Measurements from ENCODE around the gene ZNF106.

The ZNF106 gene

DNA sequence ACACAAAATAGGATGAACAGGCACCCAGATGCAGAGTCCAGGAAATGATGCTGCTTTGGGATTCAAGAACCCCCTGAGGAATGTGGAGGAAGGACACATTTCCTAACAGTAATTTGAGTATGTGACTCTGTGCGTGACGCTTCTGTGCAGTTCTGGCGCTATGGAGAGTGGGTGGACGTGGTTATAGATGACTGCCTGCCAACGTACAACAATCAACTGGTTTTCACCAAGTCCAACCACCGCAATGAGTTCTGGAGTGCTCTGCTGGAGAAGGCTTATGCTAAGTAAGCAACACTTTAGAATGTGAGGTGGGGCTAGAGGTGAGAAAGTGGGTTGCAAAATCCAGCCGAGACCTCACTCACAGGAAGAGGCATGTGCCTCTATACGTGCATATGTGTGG is 103.3 kb downstream of the ZNF106 start:
- CTCF ChIA-PET, result no interaction called here
- TF ChIP-seq L3MBTL2 (conservative IDR thresholded peaks at IDR 0.05), result no peak
- no peak for TF ChIP-seq FOXA1 (IDR thresholded peaks at IDR 0.05)
- no peak for TF ChIP-seq LEF1 (IDR thresholded peaks at IDR 0.05; ENCODE audit: borderline replicate concordance)
- TF ChIP-seq FOXK2 (IDR thresholded peaks at IDR 0.05), result no peak
- TF ChIP-seq, protein P1, sequence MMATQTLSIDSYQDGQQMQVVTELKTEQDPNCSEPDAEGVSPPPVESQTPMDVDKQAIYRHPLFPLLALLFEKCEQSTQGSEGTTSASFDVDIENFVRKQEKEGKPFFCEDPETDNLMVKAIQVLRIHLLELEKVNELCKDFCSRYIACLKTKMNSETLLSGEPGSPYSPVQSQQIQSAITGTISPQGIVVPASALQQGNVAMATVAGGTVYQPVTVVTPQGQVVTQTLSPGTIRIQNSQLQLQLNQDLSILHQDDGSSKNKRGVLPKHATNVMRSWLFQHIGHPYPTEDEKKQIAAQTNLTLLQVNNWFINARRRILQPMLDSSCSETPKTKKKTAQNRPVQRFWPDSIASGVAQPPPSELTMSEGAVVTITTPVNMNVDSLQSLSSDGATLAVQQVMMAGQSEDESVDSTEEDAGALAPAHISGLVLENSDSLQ (IDR thresholded peaks at IDR 0.05), result no peak
- no peak for TF ChIP-seq CTBP1 (IDR thresholded peaks at IDR 0.05; ENCODE audit: borderline replicate concordance)
- TF ChIP-seq HDGF (IDR thresholded peaks at IDR 0.05; ENCODE audit: borderline replicate concordance), result no peak
- no peak for TF ChIP-seq NFRKB (IDR thresholded peaks at IDR 0.05)
- no peak for TF ChIP-seq ELF4 (IDR thresholded peaks at IDR 0.05)
- TF ChIP-seq ZNF384 (IDR thresholded peaks at IDR 0.05), result no peak
- no peak for TF ChIP-seq SUZ12 (IDR thresholded peaks at IDR 0.05)
- TF ChIP-seq FOXM1 (IDR thresholded peaks at IDR 0.05; ENCODE audit: borderline replicate concordance), result no peak
- no peak for TF ChIP-seq TARDBP (IDR thresholded peaks at IDR 0.05)
- TF ChIP-seq ARNT (IDR thresholded peaks at IDR 0.05), result no peak
- no peak for TF ChIP-seq SP1 (IDR thresholded peaks at IDR 0.05)
- TF ChIP-seq BHLHE40 (IDR thresholded peaks at IDR 0.05; ENCODE audit: borderline replicate concordance), result no peak
- DNase-seq (ENCODE audit: extremely low spot score), result no peak
- POLR2A ChIA-PET, result no interaction called here

DNA sequence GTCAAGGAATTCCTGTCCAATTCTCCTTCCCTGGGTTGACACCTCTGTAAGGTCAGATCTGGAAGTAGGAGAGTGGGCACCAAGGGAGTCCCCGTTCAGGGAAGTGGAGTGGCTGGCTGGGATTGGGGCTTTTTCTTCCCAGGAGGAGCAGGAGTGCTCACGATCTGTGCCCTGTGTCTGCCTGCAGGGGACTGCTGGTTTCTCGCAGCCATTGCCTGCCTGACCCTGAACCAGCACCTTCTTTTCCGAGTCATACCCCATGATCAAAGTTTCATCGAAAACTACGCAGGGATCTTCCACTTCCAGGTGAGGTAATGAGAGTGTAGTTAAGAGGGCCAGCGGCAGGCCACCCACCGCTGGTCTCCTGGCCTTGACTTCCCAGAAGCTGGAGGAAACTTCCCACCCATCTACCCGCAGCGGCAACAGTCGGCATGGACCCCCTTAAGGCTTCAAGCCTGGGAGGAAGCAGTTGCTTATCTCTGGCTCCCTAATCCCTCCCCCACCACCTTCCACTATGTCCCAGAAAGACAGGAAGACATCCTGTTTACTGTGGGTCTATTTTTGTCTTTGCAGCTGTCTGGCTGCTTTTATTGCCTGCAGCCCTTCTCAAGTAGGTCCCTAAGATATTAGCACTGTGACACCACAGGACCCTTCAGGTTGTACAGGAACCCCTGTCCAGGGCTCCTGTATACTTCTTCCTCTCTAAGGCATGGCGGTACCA is 104.8 kb downstream of the ZNF106 start:
- no peak for TF ChIP-seq LEF1 (IDR thresholded peaks at IDR 0.05; ENCODE audit: borderline replicate concordance)
- TF ChIP-seq CTBP1 (IDR thresholded peaks at IDR 0.05; ENCODE audit: borderline replicate concordance), result no peak
- no peak for TF ChIP-seq ZNF384 (IDR thresholded peaks at IDR 0.05)
- TF ChIP-seq BHLHE40 (IDR thresholded peaks at IDR 0.05; ENCODE audit: borderline replicate concordance), result no peak
- TF ChIP-seq HDGF (IDR thresholded peaks at IDR 0.05; ENCODE audit: borderline replicate concordance), result no peak
- no peak for TF ChIP-seq ELF4 (IDR thresholded peaks at IDR 0.05)

DNA sequence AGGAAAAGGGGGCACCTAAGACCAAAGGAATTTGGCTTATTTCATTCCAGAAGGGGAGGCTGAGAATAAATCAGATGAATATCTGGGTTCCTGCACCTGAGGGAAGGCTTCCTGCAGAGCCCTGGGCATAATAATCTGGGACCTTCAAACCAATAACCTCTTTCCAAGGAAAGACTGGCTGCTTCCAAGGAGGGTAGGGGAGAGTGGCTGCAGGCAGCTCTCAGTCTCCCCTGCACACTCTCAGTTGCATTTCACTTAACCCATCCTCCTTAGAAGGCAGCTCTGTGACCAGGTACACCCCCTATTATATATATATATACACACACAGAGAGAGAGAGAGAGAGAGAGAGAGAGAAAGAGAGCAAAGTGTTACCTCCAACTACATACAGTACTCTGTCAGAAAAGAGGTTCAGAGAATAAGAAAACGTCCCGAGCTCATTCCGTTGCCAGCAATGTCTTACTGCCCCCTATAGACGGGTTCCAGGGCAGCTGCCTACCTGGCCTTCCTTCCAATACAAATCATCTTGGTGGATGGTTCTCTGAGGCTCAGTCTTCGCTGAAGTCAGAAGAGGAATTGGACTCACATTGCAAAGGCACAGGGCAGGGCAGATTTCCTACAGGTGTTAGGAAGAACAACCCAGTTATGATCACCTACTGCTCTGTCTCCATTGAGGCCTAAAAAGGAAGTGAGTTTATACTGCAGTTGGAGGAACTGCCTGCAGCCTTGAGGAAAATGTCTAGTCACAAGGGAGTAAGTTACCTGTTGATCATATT is 105.5 kb downstream of the ZNF106 start:
- CTCF ChIA-PET, result interaction anchor here (0.7 to 1.6 kb wide), 6 partner anchors 9 to 356 kb away, joined by 3 to 9 read pairs (median 4); no protein-coding TSS in a partner anchor
- TF ChIP-seq FOXA1 (IDR thresholded peaks at IDR 0.05) (no peak), FOXK2 (IDR thresholded peaks at IDR 0.05) (no peak), ELF4 (IDR thresholded peaks at IDR 0.05) (no peak), LEF1 (IDR thresholded peaks at IDR 0.05; ENCODE audit: borderline replicate concordance) (no peak), SUZ12 (IDR thresholded peaks at IDR 0.05) (no peak), ARNT (IDR thresholded peaks at IDR 0.05) (no peak), HDGF (IDR thresholded peaks at IDR 0.05; ENCODE audit: borderline replicate concordance) (no peak), TARDBP (IDR thresholded peaks at IDR 0.05) (no peak), BHLHE40 (IDR thresholded peaks at IDR 0.05; ENCODE audit: borderline replicate concordance) (no peak), CTBP1 (IDR thresholded peaks at IDR 0.05; ENCODE audit: borderline replicate concordance) (no peak), SP1 (IDR thresholded peaks at IDR 0.05) (no peak), FOXM1 (IDR thresholded peaks at IDR 0.05; ENCODE audit: borderline replicate concordance) (no peak)
- POLR2A ChIA-PET, result interaction anchor here (1.1 kb wide), 1 partner anchor 177 kb away, joined by 5 read pairs; the partner anchor contains the start of gene VPS39
- peak; percentile 58 for DNase-seq (ENCODE audit: extremely low spot score)

More for the DNA sequence above, 104.8 kb downstream of the ZNF106 start:
- no peak for DNase-seq (ENCODE audit: extremely low spot score)
- POLR2A ChIA-PET, result interaction anchor here (0.5 to 1.1 kb wide), 2 partner anchors 178 to 276 kb away, joined by 3 to 5 read pairs; partner anchors contain the start of gene VPS39
- CTCF ChIA-PET, result interaction anchor here (0.7 to 1.6 kb wide), 3 partner anchors 9 to 121 kb away, joined by 3 to 9 read pairs (median 6); no protein-coding TSS in a partner anchor

DNA sequence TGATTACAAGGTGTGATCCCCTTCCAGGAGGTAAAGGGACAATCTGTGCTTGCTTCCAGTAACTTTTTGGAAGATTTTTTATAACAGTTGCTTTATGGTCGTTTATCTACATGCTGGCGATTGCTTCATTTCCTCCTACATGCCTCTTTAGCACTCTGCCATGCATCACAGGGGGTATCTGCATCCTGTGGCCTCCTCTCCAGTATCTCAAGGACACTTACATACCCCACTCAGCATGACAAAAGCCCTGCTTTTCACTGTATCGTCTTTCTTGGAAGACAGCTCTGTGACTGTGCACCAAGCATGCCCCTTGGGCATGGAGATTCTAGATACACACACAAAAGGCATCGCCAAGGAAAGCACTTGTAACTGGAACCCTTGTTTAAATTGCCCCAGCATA is 106.3 kb downstream of the ZNF106 start:
- ChIA-PET POLR2A (no interaction called here), CTCF (interaction anchor here (0.7 to 1.6 kb wide), 5 partner anchors 10 to 356 kb away, joined by 3 to 9 read pairs (median 4); no protein-coding TSS in a partner anchor)

DNA sequence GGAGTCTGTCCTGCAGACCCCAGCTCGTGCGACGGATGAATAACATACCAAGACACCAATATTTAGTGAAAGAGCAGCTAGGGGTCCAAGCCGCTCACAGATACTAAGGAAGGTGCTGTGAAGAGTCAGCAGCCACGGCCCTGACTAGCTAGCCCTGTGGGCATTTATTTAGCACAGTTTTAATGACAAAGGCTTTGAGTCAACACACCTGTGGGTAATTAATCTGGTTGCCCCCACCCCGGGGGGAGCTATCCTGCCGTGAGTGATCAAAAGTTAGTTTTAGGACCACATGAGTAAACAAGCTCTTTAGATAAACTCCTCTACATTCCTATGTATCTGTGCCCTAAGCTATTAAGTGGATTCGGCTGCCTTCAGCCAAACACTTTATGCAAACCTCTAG is 112.9 kb downstream of the ZNF106 start:
- DNase-seq (ENCODE audit: extremely low spot score), result no peak
- CTCF ChIA-PET, result interaction anchor here (0.6 kb wide), 2 partner anchors 171 to 599 kb away, joined by 3 to 5 read pairs; no protein-coding TSS in a partner anchor
- no peak for TF ChIP-seq FOXK2 (IDR thresholded peaks at IDR 0.05)
- TF ChIP-seq BHLHE40 (IDR thresholded peaks at IDR 0.05; ENCODE audit: borderline replicate concordance), result no peak
- TF ChIP-seq HDGF (IDR thresholded peaks at IDR 0.05; ENCODE audit: borderline replicate concordance), result no peak
- no peak for TF ChIP-seq ELF4 (IDR thresholded peaks at IDR 0.05)
- no peak for TF ChIP-seq SUZ12 (IDR thresholded peaks at IDR 0.05)
- POLR2A ChIA-PET, result no interaction called here

More for the DNA sequence above, 106.3 kb downstream of the ZNF106 start:
- DNase-seq (ENCODE audit: extremely low spot score), result no peak
- TF ChIP-seq ELF4 (IDR thresholded peaks at IDR 0.05) (no peak), FOXM1 (IDR thresholded peaks at IDR 0.05; ENCODE audit: borderline replicate concordance) (no peak), LEF1 (IDR thresholded peaks at IDR 0.05; ENCODE audit: borderline replicate concordance) (no peak), CTBP1 (IDR thresholded peaks at IDR 0.05; ENCODE audit: borderline replicate concordance) (no peak), ZNF384 (IDR thresholded peaks at IDR 0.05) (no peak), L3MBTL2 (conservative IDR thresholded peaks at IDR 0.05) (no peak), FOXK2 (IDR thresholded peaks at IDR 0.05) (no peak), TARDBP (IDR thresholded peaks at IDR 0.05) (no peak), SP1 (IDR thresholded peaks at IDR 0.05) (no peak)
- TF ChIP-seq, protein P1 (IDR thresholded peaks at IDR 0.05), result no peak

DNA sequence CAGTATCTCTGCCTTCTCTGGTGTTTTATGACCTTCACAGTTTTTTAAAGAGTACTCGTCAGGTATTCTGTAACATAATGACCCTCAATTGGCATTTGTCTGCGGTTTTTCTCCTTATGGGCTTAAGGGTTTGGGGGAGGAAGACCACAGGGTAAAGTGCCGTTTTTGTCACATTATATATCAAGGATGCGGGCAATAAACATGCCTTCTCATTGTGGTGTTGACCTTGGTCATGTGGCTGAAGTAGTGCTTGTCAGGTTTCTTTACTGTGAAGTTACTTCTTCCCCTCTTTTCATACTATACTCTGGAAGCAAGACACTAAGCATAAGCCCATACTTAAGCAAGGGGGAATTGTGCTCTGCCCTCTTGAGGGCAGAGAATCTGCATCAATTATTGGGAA is 115.0 kb downstream of the ZNF106 start:
- POLR2A ChIA-PET, result no interaction called here
- CTCF ChIA-PET, result interaction anchor here (1.5 kb wide), 1 partner anchor 9 kb away, joined by 6 read pairs; no protein-coding TSS in a partner anchor

More for the DNA sequence above, 115.0 kb downstream of the ZNF106 start:
- no peak for DNase-seq (ENCODE audit: extremely low spot score)
- TF ChIP-seq TARDBP (IDR thresholded peaks at IDR 0.05) (no peak), L3MBTL2 (conservative IDR thresholded peaks at IDR 0.05) (no peak), FOXA1 (IDR thresholded peaks at IDR 0.05) (no peak), ARNT (IDR thresholded peaks at IDR 0.05) (no peak), CTBP1 (IDR thresholded peaks at IDR 0.05; ENCODE audit: borderline replicate concordance) (no peak), NFRKB (IDR thresholded peaks at IDR 0.05) (no peak), ZNF384 (IDR thresholded peaks at IDR 0.05) (no peak), SP1 (IDR thresholded peaks at IDR 0.05) (no peak), FOXK2 (IDR thresholded peaks at IDR 0.05) (no peak), ELF4 (IDR thresholded peaks at IDR 0.05) (no peak), BHLHE40 (IDR thresholded peaks at IDR 0.05; ENCODE audit: borderline replicate concordance) (no peak), LEF1 (IDR thresholded peaks at IDR 0.05; ENCODE audit: borderline replicate concordance) (no peak), FOXM1 (IDR thresholded peaks at IDR 0.05; ENCODE audit: borderline replicate concordance) (no peak)
- TF ChIP-seq, protein P1 (IDR thresholded peaks at IDR 0.05), result no peak

All from HEK293T (cell line).